EL (cell line): Measurements from ENCODE around the gene RTP2.

Experiments used
- DNase-seq: peaks from one replicate; pipeline ENCODE4 v3.0.0-alpha.2; 2016

Gene RTP2

GRCh38 chr3:187665764-187666402, 36.5 kb downstream of the RTP2 start:
- DNase-seq, result no peak

- DNase-seq, result no peak
Measured at GRCh38 chr3:187665010-187665409, 37.3 kb downstream of the RTP2 start.

GRCh38 chr3:187662848-187663409, 39.4 kb downstream of the RTP2 start:
- DNase-seq, result no peak

DNA sequence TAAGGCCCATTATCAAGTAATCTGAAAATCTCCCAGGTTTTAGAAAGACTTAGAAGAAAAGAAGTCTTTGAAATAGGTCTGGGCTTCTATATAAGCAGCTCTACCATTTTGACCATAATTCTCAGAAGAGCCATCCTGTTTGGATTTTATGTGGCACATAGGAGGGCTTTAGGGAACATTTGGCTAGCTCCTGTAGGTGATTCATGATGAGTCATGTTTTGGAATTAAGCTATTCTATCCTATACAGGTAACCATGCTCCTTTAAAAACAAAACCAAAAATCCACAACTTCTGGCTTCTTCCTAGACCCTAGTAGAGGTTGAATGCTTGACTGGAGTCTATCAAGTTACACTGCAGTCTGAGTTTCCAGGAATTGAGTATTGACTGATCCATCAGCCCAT, 41.1 kb downstream of the RTP2 start:
- no peak for DNase-seq

- DNase-seq, result no peak
Measured at GRCh38 chr3:187651282-187651681, 51.1 kb downstream of the RTP2 start.
